NCI-H2107 (cell line): ENCODE measurements around the gene HRC.
"Not testable (repeated sequence)": the region's sequence is repeated elsewhere in the genome, so short reads cannot be mapped to it uniquely, and the experiment has no call there.

Experiments
- DNase-seq: peaks from one replicate; lab custom pipeline; 2025; lab: John Stamatoyannopoulos, UW

HRC gene

DNA sequence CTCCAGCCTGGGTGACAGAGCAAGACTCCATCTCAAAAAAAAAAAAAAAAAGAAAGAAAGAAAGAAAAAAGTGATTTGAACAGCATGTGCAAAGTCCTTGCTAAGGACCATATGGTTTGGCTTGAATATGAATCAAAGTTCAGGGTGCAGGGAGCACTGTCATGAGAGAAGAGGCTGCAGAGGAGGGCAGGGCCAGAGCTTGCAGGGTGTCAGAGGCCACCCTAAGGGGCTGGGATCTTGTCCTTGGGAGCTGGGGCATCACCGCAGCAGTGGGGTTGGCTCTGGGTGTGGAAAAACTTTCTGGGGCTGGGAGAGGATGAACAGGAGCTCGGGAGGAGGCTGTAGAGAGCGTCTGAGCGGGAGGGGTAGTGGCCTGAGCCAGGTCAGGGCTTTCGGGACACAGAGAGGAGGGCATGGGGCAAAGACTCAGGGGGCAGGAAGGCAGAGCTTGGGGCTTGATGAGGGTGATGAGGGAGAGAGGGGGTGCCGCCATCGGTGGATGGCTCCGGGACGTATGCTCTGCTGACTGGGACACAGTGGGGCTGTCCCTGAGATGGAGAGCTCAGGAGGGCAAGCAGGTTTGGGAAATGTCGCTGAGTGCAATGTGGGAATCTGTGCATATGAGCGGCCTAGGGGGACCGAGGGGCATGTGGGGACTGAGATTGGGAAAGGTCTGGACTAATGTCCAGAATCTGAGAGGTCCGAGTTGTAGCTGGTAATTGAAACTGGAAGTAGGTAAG, 5.4 kb upstream of the HRC start:
- no peak for DNase-seq

GRCh38 chr19:49157445-49158224, 2.4 kb upstream of the HRC start, which contains the start of gene TRPM4:
Gene TRPM4, plus strand, starts transcription at chr19:49157792. Its CDS starts 75 bp downstream, at chr19:49157867.
- DNase-seq, result peak; percentile 33

DNA sequence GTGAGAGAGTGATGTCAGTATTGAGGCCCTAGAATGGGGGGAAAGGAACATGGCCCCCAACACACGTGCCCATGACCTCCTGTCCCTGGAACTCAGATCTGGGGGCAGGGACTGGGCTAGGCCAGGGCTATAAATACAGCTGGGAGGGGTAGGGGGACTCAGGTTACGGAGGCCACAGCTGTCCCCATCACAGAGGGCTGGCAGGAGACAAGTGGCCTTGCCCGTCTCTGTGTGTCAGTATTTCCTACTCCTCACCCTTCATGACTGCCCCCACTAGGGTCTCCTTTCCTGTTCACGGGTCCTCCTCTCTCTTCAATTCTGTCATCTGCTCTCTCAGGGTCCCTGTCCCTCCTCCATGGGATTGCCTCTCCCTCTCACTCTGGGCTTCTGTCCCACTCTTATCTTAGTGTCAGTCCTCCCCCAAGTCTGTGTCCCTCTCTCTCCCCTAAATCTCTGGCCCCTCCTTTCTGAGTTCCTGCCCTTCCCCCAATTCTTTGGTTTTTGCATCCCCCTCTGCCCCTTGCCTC, 687 bp upstream of the HRC start:
- no peak for DNase-seq

DNA sequence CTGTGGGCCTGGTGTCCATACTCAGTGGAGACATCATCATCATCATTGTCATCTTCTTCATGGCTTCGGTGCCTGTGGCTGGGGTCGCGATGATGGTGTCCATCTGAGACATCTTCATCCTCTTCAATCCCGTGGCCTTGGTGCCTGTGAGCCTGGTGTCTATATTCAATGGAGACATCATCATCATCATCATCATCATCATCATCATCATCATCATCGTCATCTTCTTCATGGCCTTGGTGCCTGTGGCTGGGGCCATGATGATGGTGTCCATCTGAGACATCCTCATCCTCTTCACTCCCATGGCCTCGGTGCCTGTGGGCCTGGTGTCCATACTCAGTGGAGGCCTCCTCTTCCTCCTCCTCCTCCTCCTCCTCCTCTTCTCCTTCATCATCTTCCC, 917 bp downstream of the HRC start:
- no peak for DNase-seq

GRCh38 chr19:49153167-49153809, 1.9 kb downstream of the HRC start:
- no peak for DNase-seq

DNA sequence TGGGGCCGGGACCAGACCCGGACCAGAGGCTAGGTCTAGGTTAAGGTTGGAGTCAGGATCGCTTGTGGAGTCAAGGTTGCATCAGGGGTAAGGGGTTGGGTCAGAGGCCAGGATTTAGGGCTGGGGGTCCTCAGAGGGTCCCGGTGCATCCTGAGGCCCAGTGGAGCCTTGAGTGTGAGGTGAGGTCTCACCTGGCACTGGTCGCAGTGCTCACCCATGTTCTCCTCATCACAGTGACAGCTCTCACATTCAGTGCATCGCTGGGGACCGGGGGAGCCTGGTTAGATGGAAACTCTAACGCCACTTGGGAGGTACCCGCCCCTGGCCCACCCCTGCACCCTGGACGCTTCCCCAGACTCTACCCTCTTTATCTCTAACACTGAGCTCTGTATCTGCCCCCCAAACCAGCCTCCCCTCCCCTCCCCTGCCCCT, 3.1 kb downstream of the HRC start:
- no peak for DNase-seq

- no peak for DNase-seq
These were observed 3.7 kb downstream of the HRC start for GRCh38 chr19:49151267-49152118.

DNA sequence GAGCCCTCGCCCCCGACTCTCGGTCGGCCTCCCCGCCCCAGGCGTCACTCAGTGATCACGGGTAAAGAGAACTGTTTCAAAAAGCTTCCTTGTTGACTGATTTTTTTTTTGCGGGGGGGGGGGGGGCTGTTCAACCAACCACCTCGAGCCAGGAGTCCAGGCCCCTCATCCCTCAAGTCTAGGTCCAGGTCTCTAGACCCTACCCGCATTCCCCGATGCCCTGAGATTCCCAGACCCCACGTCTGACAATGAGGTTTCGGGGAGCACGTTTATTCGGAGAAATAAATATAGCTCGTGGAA, 4.3 kb downstream of the HRC start:
- DNase-seq, result no peak

- DNase-seq, result no peak
These were observed 4.9 kb downstream of the HRC start for GRCh38 chr19:49150106-49150943.

DNA sequence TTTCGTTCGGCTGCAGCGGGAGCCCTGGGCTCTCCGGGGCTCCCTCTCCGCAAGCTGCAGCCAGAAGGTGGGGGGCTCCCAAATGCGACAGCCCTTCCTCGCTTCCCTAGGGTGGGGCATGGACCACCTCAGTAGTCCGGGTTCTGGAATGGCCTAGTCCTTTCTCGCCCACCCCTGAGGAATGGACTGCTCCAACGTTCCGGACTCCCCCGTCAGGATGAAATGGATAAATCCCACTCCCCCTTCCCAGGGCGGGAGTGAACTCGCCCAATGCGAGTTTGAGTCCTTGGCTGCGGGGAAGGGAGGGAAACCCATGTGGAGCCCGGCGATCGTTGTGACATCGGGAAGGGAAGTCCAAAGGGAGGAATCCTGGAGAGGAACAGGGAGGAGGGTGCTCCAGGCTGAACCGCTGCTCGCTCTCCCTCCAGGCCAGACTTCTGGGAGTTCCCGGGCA, 5.5 kb downstream of the HRC start:
- peak; percentile 62 for DNase-seq

GRCh38 chr19:49148784-49149651, 6.2 kb downstream of the HRC start:
- DNase-seq, result peak; percentile 75

GRCh38 chr19:49148044-49148682, 7.0 kb downstream of the HRC start:
- no peak for DNase-seq

DNA sequence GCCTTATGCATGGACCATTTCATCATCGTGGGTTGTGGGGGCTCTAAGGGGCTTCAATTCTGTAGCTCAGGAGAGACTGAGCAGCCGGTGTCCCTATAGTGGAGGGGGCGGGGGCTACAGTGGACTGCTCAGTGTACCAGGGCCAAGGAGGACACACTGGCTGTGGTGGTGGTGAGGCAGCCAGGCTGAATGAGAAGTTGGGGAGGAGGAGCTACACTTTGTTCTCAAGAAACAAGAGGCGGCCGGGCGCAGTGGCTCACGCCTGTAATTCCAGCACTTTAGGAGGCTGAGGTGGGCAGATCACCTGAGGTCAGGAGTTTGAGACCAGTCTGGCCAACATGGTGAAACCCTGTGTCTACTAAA, 8.8 kb downstream of the HRC start:
- not testable (repeated sequence) for DNase-seq

DNA sequence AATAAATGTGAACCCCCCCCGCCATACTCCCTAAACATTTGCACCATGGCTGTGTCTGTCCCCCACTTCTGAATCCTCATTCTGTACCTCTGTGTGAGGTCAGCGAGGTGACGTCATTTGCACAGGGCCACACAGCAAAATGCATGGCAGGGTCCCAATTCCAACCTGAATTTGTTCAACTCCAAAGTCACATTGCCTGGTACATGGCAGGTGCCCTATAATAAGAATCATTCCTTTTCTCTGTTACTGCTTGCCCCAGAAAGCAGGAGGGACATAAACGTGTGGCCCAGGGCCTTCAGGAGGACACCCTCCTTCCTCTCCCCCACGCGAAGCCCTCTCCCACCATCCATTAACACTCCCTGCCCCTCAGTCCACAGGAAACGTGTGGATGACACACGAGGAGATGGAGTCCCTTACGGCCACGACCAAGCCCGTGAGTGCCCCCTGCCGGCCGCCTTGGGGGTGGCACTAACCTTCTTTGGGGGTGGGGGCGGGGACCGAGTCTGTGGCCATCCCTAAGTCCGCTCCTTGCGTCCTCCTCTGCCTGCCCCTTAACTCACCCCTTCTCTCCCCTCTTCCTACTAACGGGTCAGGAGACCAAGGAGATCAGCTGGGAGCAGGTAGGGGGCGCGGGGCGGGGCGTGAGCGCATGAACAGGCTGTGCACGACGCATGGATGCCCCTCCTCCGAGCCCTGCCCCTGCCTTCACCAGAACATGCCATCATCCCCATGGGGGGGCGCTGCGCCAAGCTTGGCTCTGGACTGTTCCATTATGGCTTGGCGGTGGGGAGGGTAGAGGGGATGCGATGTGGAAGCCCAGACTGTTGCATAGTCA, 9.4 kb downstream of the HRC start:
- DNase-seq, result no peak

DNA sequence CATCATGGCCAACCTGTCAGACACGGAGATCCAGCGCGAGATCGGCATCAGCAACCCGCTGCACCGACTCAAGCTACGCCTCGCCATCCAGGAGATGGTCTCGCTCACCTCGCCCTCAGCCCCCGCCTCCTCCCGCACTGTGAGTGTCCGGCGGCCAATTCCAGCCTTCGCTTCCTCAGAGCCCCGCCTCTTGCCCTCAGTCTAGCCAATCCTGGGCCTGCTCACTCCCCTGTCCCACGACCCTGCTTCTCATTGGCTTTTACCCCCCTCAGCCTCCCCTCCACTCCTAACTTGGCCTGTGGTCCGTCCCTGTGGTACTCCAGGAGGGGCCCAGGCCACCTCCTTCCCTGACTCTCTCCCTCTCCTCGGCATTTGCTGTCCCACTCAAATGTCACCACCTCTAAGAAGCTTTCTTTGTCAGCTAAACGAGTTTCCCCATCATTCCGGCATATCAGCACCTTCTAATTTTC, 12.3 kb downstream of the HRC start:
- DNase-seq, result no peak

GRCh38 chr19:49141352-49141751, 13.8 kb downstream of the HRC start:
- no peak for DNase-seq

DNA sequence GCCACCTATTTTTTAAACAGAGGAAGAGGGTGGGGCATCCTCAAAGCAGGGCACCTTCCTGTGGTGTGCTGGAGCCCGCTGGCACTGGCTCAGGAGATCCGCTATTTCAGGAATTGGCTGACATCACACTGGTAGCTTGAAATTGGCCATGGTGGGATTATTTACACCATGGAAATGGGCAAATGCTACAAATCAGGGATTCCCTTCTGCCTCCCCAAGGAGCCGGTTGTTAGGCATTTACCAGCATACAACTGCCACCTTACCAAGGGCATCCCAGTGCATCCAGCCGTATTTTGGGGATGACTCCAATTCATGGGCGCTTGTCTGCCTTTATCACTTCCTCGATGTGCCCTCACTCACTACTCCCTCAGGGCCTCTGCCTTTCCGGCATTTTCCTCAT, 14.2 kb downstream of the HRC start:
- no peak for DNase-seq

GRCh38 chr19:49136771-49137171, 18.4 kb downstream of the HRC start:
- DNase-seq, result no peak
